K562 (cell line): ENCODE data around the gene DUS4L. TPM values are rescaled to one million over a fixed set of nuclear protein-coding genes. Genes with fewer than 3 reads are reported as not detected.

ENCODE experiments used
- ATAC-seq: fragments of 200-7000 bp; cut with Tn5 transposase; 3 replicates; pipeline ENCODE4 v1.9.1; 2020; ENCODE audit warnings: moderate library complexity
- BruUV-seq: library from RNA; stranded (reverse); fragments of 400-500 nt; replicated peaks from 2 replicates; lab custom pipeline; 2021; lab: Mats Ljungman, UMichigan
- CTCF ChIA-PET: fragments of 300-600 bp; formaldehyde crosslinking; extraction: SDS; loops from one replicate; lab custom pipeline; 2021; ENCODE audit warnings: low intra/inter-chr PET ratio; lab: Yijun Ruan, JAX
- POLR2A ChIA-PET: fragments of 300-600, 350-650 bp; sonication (Branson Sonifier 250); formaldehyde crosslinking; extraction: SDS; loops from one replicate; lab custom pipeline; 2021; ENCODE audit warnings: antibody characterized with exemption, inconsistent platforms; lab: Yijun Ruan, JAX
- DNase-seq, 4 experiments: peaks; one replicate each; pipeline versions ENCODE4 v3.0.0 to v3.0.0-alpha.2; 2011 to 2018; ENCODE audit warnings: low spot score in 3 of 4, mixed read lengths in 3 of 4; ENCODE audit errors: extremely low read depth in 1 of 4
- FAIRE-seq: peaks from 2 replicates; lab custom pipeline; 2011; peaks lifted over from hg19 to GRCh38; lab: Jason Lieb, UNC
- H2AFZ ChIP-seq: 2 replicates; pipeline ENCODE4 v1.6.0; 2011; ENCODE audit warnings: low read depth, low read length, control low read depth, inconsistent platforms
- H3K27ac ChIP-seq: fragments of 200-600 bp; 3 replicates; pipeline ENCODE4 v1.8.0; 2011; ENCODE audit warnings: low read depth, mild to moderate bottlenecking, control low read depth, inconsistent platforms, low read length, moderate library complexity, mixed read lengths; ENCODE audit errors: extremely low read depth
- H3K27me3 ChIP-seq, 2 experiments: fragments of 300-600 bp in 1 of 2; 2 replicates in 1 of 2; 3 replicates in 1 of 2; pipeline versions ENCODE4 v1.6.0 to v1.8.0; 2011; ENCODE audit warnings: inconsistent platforms in 2 of 2, low read length in 2 of 2, mild to moderate bottlenecking in 1 of 2, mixed read lengths in 1 of 2, moderate library complexity in 1 of 2; ENCODE audit not compliant: control insufficient read depth in 2 of 2, insufficient read depth in 2 of 2
- H3K36me3 ChIP-seq: fragments of 300-600 bp; 3 replicates; pipeline ENCODE4 v1.8.0; 2011; ENCODE audit warnings: mild to moderate bottlenecking, low read length, inconsistent platforms; ENCODE audit not compliant: control insufficient read depth, insufficient read depth
- H3K4me1 ChIP-seq, 2 experiments: fragments of 200-600 bp in 1 of 2; replicated peaks in 1 of 2; 2 replicates in 1 of 2; 3 replicates in 1 of 2; pipeline versions ENCODE4 v1.5.1 to v1.8.0; 2011; ENCODE audit warnings: inconsistent platforms in 2 of 2, low read length in 2 of 2, mild to moderate bottlenecking in 1 of 2, mixed read lengths in 1 of 2, moderate library complexity in 1 of 2; ENCODE audit not compliant: control insufficient read depth in 2 of 2, insufficient read depth in 2 of 2
- H3K4me2 ChIP-seq: 2 replicates; pipeline ENCODE4 v1.6.1; 2011; ENCODE audit warnings: low read length, control low read depth, inconsistent platforms, mixed read lengths; ENCODE audit not compliant: insufficient read depth
- H3K4me3 ChIP-seq: fragments of 200-600 bp; sonication (generic), shearing (Covaris generic); 2 replicates; pipeline ENCODE4 v1.5.1; 2016; ENCODE audit warnings: control low read depth, inconsistent platforms
- H3K79me2 ChIP-seq: fragments of 200-600 bp; 3 replicates; pipeline ENCODE4 v1.8.0; 2011; ENCODE audit warnings: low read length, inconsistent platforms; ENCODE audit not compliant: control insufficient read depth, insufficient read depth
- H3K9ac ChIP-seq, 2 experiments: 2 replicates each; pipeline versions ENCODE4 v1.6.0 to v1.6.1; 2011; ENCODE audit warnings: low read depth in 2 of 2, low read length in 2 of 2, control low read depth in 1 of 2, inconsistent platforms in 1 of 2, mild to moderate bottlenecking in 1 of 2, mixed read lengths in 1 of 2; ENCODE audit not compliant: insufficient read depth in 1 of 2
- H3K9me1 ChIP-seq: one replicate; pipeline ENCODE4 v1.6.0; 2011; ENCODE audit warnings: inconsistent platforms, mild to moderate bottlenecking, low read length, moderate library complexity; ENCODE audit not compliant: control insufficient read depth, insufficient read depth
- H3K9me3 ChIP-seq: replicated peaks from 2 replicates; pipeline ENCODE4 v1.5.1; 2011; ENCODE audit warnings: low read depth, low read length, inconsistent platforms; ENCODE audit not compliant: control insufficient read depth, insufficient read depth
- H4K20me1 ChIP-seq: replicated peaks from 2 replicates; pipeline ENCODE4 v1.6.1; 2011; ENCODE audit warnings: low read length, inconsistent platforms, mixed read lengths; ENCODE audit not compliant: control insufficient read depth, insufficient read depth
- CEBPG ChIP-seq, 3 experiments: fragments of 200-800 bp in 1 of 3; sonication (Bioruptor generic) in 1 of 3; sonication (generic) in 1 of 3; formaldehyde crosslinking in 1 of 3; IDR thresholded peaks in 2 of 3; conservative IDR thresholded peaks in 1 of 3; 2 replicates each; pipeline versions ENCODE4 v1.6.1 to v1.8.0; 2016 to 2022; ENCODE audit warnings: missing compliant biosample characterization in 2 of 3, missing genetic modification characterization in 2 of 3, mild to moderate bottlenecking in 1 of 3, missing genetic modification reagents in 1 of 3
- HMG20B ChIP-seq: fragments of 250-450 bp; sonication (Bioruptor Pico); IDR thresholded peaks from 2 replicates; pipeline ENCODE4 v1.5.0; 2021; ENCODE audit warnings: mild to moderate bottlenecking
- JUNB ChIP-seq: fragments of 450-650 bp; formaldehyde crosslinking; conservative IDR thresholded peaks from 2 replicates; pipeline ENCODE4 v1.4.0; 2020; ENCODE audit warnings: mild to moderate bottlenecking
- LCOR ChIP-seq: sonication (generic); formaldehyde crosslinking; IDR thresholded peaks from 2 replicates; pipeline ENCODE4 v1.8.0; 2022; ENCODE audit warnings: mild to moderate bottlenecking, missing genetic modification reagents
- MYBL2 ChIP-seq, 2 experiments: fragments of 450-650 bp in 1 of 2; sonication (generic) in 1 of 2; formaldehyde crosslinking in 1 of 2; IDR thresholded peaks; 2 replicates each; pipeline versions ENCODE4 v1.6.1 to v1.8.1; 2017 to 2022; ENCODE audit warnings: borderline replicate concordance in 1 of 2, inconsistent platforms in 1 of 2, low read depth in 1 of 2, mild to moderate bottlenecking in 1 of 2, missing genetic modification reagents in 1 of 2, moderate library complexity in 1 of 2
- PCBP2 ChIP-seq: fragments of 200-400 bp; formaldehyde crosslinking; IDR thresholded peaks from 2 replicates; pipeline ENCODE4 v1.6.1; 2018; ENCODE audit warnings: low read length, low read depth, mild to moderate bottlenecking, moderate library complexity; ENCODE audit not compliant: poor library complexity, severe bottlenecking
- SAFB2 ChIP-seq: fragments of 200-400 bp; formaldehyde crosslinking; IDR thresholded peaks from 2 replicates; pipeline ENCODE4 v1.6.1; 2018; ENCODE audit warnings: borderline replicate concordance, low read length, low read depth, moderate library complexity; ENCODE audit not compliant: severe bottlenecking
- SRSF7 ChIP-seq: fragments of 200-400 bp; formaldehyde crosslinking; optimal IDR thresholded peaks from 2 replicates; pipeline ENCODE3; 2017; ENCODE audit warnings: mild to moderate bottlenecking, low read depth, low read length
- WGBS: fragments of 100-300 bp; shearing (Covaris generic); methylation state at CpG from one replicate; pipeline ENCODE4 v1.1.6; 2016; ENCODE audit warnings: low coverage, mixed read lengths; ENCODE audit not compliant: insufficient coverage; ENCODE audit errors: missing lambda C conversion rate; 5-methylcytosine and 5-hydroxymethylcytosine counted together
- in situ Hi-C: fragments of 300-500 bp; cut with MboI; formaldehyde crosslinking; loops from 4 replicates; pipeline ENCODE4 v1.15.0; 2018; ENCODE audit warnings: inconsistent platforms, mixed read lengths
- intact Hi-C: fragments of 100-400 bp; cut with micrococcal nuclease; formaldehyde crosslinking; loops from 2 replicates; pipeline ENCODE4 v1.14.2; 2022
- polyA plus RNA-seq, 8 experiments: library from polyadenylated mRNA; depleted of rRNA in 4 of 8; stranded (reverse) in 5 of 8; unstranded in 3 of 8; fragments of >200 nt; fragmentation: Nextera tagmentation in 2 of 8; fragmentation: Illumina TruSeq in 1 of 8; extraction: Ambion mirVana in 2 of 8; extraction: Trizol in 1 of 8; gene quantifications; 2 replicates each; pipeline versions ENCODE4 v1.2.1 to v1.2.3, GENCODE V29; 2011 to 2014; ENCODE audit warnings: inconsistent platforms in 1 of 8, missing spikeins in 1 of 8
- total RNA-seq, 7 experiments: library from RNA; depleted of rRNA in 6 of 7; stranded (reverse); fragments of >200 nt in 6 of 7; fragmentation: Illumina TruSeq in 2 of 7; extraction: Trizol in 2 of 7; gene quantifications; 2 replicates each; pipeline versions ENCODE4 v1.2.1 to v1.2.3, GENCODE V29; 2011 to 2021; ENCODE audit warnings: low replicate concordance in 1 of 7
- TF ChIP-seq, protein P1 (sequence below): sonication (generic); formaldehyde crosslinking; IDR thresholded peaks from 2 replicates; pipeline ENCODE4 v1.8.0; 2022; ENCODE audit warnings: mild to moderate bottlenecking, missing genetic modification reagents
- TF ChIP-seq, protein P2 (sequence below): fragments of 150-350 bp; conservative IDR thresholded peaks from 2 replicates; pipeline ENCODE4 v1.6.1; 2014; ENCODE audit warnings: low read length

DUS4L gene
- total and polyA plus RNA-seq, 9 of the 15 experiments (the other 6 are each of a cell fraction or from before 2014, with no cell fraction given): 12.2 to 33.6 (median 28.6) TPM

DNA sequence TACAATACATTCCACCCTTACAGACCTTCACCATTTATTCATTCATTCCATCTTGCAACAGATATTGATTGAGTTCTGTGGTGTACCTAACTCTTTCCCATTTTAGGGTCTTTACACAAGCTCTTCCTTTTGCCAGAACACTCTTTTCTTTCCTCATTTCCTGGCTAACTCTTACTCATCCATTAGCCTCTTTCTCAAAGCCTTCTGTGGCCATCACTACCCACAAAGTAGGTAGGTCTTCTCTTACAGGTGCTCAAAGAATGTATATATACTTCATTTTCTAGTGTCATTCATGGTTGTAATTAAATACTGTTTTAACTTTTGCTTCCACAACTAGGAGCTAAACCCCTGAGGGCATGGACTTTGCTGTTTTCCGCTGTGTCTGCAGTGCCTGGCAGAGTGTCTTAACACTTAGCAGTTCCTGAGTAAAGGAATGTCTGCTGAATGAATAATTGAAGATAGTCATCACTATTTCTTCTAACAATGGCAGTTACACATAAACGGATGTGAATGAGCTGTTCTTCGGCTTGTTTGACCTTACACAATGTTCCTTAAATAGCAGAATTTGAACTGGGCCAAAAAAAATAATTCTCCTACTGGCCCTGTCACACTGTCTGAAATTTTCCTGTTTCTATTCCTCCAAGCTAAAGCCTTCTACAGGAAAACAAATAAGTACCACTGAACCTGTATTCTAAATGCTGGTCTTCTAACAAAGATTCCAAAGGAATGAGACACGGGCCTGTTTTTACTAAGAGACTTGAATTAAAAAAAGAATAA lies 31.4 kb downstream of the DUS4L start (continued):
- TF ChIP-seq, protein P1, sequence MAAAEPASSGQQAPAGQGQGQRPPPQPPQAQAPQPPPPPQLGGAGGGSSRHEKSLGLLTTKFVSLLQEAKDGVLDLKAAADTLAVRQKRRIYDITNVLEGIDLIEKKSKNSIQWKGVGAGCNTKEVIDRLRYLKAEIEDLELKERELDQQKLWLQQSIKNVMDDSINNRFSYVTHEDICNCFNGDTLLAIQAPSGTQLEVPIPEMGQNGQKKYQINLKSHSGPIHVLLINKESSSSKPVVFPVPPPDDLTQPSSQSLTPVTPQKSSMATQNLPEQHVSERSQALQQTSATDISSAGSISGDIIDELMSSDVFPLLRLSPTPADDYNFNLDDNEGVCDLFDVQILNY (CRISPR knock-in tag): no peak
- TF ChIP-seq JUNB (CRISPR knock-in tag) (no peak), HMG20B (CRISPR knock-in tag) (no peak), PCBP2 (no peak), SRSF7 (no peak)

DNA sequence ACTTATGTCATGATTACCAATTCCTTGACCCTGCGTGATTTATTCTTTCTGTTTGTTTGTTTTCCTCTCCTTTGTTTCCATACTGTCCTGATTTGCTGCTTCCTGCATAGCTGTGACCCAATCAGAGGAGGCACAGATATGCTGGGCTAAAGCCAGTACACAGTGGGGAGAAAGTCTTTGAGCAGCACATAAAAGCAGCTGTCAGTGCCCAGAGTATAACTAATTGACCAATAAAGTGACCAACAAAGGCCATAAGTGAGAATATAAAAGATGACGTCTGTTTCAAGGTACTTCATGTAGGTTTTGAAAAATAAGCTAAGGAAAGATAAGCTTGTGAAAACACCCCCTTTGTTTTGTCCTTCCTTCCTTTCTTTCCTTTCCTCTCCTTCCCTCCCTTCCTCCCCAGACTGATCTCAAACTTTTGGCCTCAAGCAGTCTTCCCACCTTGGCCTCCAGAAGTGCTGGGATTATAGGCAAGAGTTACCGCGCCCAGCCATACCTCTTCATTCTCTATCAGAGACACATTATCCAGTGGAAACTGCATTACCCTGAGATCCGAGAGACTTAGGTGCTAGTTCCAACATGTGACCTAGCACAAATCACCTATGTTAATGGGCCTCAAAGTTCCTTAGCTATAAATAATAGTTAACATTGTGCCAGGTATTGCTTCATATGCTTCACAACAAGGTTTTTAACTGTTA lies 33.3 kb downstream of the DUS4L start:
- no peak for FAIRE-seq
- peaks cover 78% of the 10 kb centered on the region for H3K36me3 ChIP-seq
- TF ChIP-seq CEBPG (CRISPR knock-in tag; IDR thresholded peaks at IDR 0.05) (no peak), CEBPG (tag; conservative IDR thresholded peaks at IDR 0.05 in 1 of 2, IDR thresholded peaks at IDR 0.05 in 1 of 2) (peak in 1 of 2 experiments; percentile 35; a peak in 1 of 4 replicates), LCOR (CRISPR knock-in tag) (no peak), MYBL2 (IDR thresholded peaks at IDR 0.05; ENCODE audit: low read depth) (0 out of 2 replicates have a peak, but pooled peaks have one; percentile 18), MYBL2 (CRISPR knock-in tag; IDR thresholded peaks at IDR 0.05; ENCODE audit: borderline replicate concordance) (no peak), SAFB2 (no peak)
- TF ChIP-seq, protein P2, sequence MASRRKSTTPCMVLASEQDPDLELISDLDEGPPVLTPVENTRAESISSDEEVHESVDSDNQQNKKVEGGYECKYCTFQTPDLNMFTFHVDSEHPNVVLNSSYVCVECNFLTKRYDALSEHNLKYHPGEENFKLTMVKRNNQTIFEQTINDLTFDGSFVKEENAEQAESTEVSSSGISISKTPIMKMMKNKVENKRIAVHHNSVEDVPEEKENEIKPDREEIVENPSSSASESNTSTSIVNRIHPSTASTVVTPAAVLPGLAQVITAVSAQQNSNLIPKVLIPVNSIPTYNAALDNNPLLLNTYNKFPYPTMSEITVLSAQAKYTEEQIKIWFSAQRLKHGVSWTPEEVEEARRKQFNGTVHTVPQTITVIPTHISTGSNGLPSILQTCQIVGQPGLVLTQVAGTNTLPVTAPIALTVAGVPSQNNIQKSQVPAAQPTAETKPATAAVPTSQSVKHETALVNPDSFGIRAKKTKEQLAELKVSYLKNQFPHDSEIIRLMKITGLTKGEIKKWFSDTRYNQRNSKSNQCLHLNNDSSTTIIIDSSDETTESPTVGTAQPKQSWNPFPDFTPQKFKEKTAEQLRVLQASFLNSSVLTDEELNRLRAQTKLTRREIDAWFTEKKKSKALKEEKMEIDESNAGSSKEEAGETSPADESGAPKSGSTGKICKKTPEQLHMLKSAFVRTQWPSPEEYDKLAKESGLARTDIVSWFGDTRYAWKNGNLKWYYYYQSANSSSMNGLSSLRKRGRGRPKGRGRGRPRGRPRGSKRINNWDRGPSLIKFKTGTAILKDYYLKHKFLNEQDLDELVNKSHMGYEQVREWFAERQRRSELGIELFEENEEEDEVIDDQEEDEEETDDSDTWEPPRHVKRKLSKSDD: no peak
- ChIA-PET POLR2A (interaction anchor here (1.5 to 2.0 kb wide), 3 partner anchors 9 to 15 kb away, joined by 4 to 6 read pairs (median 5); no protein-coding TSS in a partner anchor), CTCF (no interaction called here)
- H3K9me1 ChIP-seq: peaks cover 2% of the 10 kb centered on the region
- no peaks in the 10 kb centered on the region for H3K4me1 ChIP-seq
- H3K4me2 ChIP-seq: no peak overlapping the region
- no peak overlapping the region for H3K27ac ChIP-seq
- no peak overlapping the region for H3K9ac ChIP-seq
- H3K27me3 ChIP-seq: no peaks in the 10 kb centered on the region
- no peak overlapping the region for H2AFZ ChIP-seq
- in situ Hi-C loops: no loop called here
- H3K9me3 ChIP-seq: no peaks in the 10 kb centered on the region
- no peaks in the 10 kb centered on the region for H3K79me2 ChIP-seq
- no peaks in the 10 kb centered on the region for H4K20me1 ChIP-seq
- BruUV-seq: no TSS peak
- DNase-seq: no peak
- ATAC-seq: peak; percentile 36; the same call in 1 of the 3 replicates
- intact Hi-C loops: no loop called here
- no peak overlapping the region for H3K4me3 ChIP-seq
- WGBS: 86% methylated on average over 5 of the region's 5 CpGs
